G401 (cell line): Measurements from ENCODE around the gene HFM1. TPM values are rescaled to one million over a fixed set of nuclear protein-coding genes. Genes with fewer than 3 reads are reported as not detected.
"Not testable (repeated sequence)": the region's sequence is repeated elsewhere in the genome, so short reads cannot be mapped to it uniquely, and the experiment has no call there.

Source experiments
- DNase-seq: peaks from one replicate; pipeline ENCODE4 v3.0.0-alpha.2; 2015; ENCODE audit warnings: low spot score
- in situ Hi-C: cut with HindIII; loops from 2 replicates; pipeline ENCODE4 v1.10.0; 2016; ENCODE audit warnings: low sequenced_read_pairs, mixed read lengths
- total RNA-seq: library from RNA; depleted of rRNA; stranded (reverse); fragments of >200 nt; shearing (Covaris generic); gene quantifications from 2 replicates; pipeline ENCODE4 v1.2.3, GENCODE V29; 2014

HFM1 gene
- total RNA-seq, 1 experiment from 2014 or later, result 8.3 TPM

GRCh38 chr1:91374086-91374485 lies 30.6 kb downstream of the HFM1 start:
- no peak for DNase-seq
- in situ Hi-C loops, result no loop called here

DNA sequence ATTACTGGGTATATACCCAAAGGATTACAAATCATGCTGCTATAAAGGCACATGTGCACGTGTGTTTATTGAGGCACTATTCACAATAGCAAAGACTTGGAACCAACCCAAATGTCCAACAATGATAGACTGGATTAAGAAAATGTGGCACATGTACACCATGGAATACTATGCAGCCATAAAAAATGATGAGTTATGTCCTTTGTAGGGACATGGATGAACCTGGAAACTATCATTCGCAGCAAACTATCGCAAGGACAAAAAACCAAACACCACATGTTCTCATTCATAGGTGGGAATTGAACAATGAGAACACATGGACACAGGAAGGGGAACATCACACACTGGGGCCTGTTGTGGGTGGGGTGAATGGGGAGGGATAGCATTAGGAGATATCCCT lies 32.4 kb downstream of the HFM1 start:
- in situ Hi-C loops, DNase-seq: not testable (repeated sequence)

DNA sequence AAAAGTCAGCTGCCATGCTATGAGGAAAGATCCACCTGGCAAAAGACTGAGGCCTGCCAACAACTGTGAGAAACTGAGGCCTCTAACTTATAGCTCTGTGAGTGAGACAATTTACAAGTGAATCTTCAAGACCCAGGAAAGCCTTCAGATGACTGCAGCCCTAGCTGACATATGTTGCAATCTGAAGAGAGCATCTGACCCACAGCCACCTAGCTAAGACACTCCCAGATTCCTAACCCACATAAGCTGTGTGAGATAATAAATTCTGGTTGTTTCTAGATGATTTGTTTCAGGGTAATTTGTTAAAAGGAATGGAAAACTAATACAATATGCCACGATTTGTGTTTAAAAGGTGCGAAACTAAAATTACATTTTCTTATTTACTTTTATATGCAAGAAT lies 55.1 kb downstream of the HFM1 start:
- no peak for DNase-seq
- in situ Hi-C loops, result no loop called here

- in situ Hi-C loops, result no loop called here
- no peak for DNase-seq
These were observed 57.8 kb downstream of the HFM1 start for GRCh38 chr1:91346824-91347223.

DNA sequence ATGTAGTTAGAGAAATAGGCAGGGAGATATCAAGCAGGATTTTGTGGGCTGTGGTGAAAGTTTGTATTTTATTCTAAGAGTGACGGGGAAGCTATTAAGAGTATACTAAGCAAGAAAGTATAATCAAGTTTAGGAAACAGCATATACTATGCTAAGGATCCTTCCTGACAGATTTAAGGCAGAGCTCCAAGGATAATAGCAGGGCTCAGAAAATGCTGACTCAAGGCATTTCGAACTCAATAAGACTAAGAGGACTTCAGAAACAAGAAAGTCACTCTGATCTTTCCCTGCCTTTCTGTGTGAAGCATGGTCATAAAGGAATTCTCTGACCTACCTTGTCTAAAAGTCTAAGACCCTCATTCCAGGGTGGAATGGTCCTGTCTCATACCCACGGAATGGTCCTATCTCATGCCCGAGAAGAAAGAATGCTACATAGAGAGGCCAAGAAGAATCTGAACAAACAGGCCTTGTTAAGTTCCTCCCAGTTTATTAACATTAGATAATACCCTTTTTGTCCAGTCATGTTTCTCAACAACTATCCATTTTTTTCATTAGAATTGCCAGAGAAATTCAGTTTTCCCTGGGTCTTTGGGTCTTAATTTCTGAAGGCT lies 59.1 kb downstream of the HFM1 start:
- in situ Hi-C loops, result no loop called here
- DNase-seq, result no peak

DNA sequence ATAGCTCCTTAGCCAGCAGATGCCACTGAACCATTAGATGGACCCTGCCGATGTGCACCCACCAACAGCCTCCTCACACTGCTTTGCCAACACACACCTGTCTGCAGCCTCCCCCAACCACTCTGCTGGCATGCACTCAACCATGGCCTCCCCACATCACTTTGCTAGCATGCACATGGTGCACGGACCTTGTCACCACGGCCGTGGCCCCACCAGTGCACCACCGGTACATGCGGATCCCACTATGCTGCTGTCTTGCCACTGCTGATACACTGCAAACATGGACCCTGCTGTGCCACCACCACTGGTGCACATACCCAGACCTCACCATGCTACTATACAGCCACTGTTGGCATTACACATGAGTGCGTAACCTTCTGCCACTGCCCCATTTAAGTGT lies 66.1 kb downstream of the HFM1 start:
- in situ Hi-C loops, result no loop called here
- no peak for DNase-seq

DNA sequence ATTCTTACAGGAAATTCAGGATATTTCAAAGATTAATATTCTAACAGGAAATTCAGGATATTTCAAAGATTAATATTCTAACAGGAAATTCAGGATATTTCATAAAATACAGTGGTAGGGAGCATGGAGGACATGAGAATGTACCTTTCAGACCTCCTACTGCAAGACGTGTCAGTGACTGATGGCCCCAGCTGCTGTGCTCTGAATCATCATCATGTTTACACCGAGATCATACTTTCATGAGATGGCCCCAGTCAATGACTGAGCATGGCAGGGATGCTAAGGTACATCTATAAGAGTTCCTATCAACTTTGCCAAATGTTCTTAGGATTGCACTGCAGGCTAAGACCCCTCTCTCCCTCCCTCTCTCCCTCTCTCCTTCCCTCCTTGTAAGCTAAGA lies 69.0 kb downstream of the HFM1 start:
- in situ Hi-C loops, result no loop called here

DNA sequence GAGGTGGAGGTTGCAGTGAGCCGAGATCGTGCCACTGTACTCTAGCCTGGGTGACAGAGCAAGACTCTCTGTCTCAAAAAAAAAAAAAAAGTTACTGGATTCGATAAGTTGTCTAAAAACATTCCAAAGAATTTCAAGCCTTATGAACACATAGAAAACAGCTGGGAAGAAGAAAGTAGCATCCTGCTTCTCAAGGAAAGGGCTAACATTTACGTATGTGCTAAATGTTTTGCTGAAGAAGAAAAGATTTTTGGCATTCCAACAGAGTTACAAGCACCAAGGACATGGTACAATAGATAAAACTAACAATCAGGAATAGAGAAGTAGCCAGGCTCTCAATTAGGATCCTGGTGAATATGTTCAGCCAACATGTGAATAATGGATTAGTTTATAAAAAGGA lies 69.8 kb downstream of the HFM1 start:
- in situ Hi-C loops, result no loop called here
- no peak for DNase-seq

More for the DNA sequence above, 69.0 kb downstream of the HFM1 start:
- DNase-seq, result no peak

DNA sequence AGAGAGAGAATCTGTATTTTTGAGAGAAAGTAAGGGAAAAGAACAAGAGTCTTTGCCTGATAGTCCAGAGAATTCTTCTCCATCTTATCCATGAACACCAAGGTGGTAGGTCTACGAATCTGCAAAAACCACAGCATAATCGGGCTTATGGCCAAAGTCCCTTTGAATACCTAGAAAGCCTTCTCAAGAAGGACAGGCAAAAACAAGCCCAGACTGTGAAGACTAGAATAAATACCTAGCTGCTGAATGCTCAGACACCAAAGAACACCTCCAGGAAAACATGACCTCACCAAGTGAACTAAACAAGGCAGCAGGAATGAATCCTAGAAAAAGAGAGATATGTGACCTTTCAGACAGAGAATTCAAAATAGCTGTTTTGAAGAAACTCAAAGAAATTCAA lies 79.2 kb downstream of the HFM1 start:
- no peak for DNase-seq
- in situ Hi-C loops, result no loop called here

DNA sequence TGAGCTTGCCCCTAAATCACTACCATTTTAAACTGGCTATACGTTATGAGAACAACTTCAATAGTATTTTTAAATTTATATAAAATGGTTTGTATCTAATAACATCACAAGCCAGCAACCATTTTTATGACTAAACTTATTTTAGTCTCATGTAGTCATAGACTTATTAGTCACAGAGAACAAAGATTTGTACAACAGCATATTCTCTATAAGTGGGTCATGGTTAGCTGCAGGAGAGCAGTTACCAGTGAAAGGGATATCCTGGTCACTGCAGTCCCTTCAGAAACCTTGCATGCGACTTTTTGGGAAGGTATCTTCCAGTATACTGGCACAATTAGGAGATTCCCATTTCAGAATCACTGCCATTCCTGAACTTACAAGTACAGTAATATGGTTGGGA lies 90.0 kb downstream of the HFM1 start:
- in situ Hi-C loops, result no loop called here
- DNase-seq, result no peak

GRCh38 chr1:91311672-91312071 lies 93.0 kb downstream of the HFM1 start:
- in situ Hi-C loops, result no loop called here
- DNase-seq, result no peak

DNA sequence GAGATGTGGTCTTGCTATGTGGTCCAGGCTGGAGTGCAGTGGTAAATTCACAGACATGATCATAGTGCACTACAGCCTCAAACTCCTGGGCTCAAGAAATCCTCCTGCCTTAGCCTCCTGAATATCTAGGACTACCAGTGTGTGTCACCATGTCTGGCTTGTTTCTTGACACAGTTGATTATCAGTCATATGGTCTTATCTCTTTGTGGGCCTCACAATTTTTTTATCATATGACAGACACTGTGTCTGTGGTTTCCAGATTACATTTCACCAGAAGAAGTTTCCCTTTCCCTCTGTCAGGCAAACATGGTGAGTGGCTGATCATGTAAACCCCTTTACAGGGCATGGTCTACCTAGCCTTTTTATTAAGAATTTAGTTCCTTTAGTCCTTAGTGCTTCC lies 96.1 kb downstream of the HFM1 start:
- no peak for DNase-seq
- in situ Hi-C loops, result no loop called here

GRCh38 chr1:91307784-91308409 lies 96.7 kb downstream of the HFM1 start:
- in situ Hi-C loops, result no loop called here
- DNase-seq, result no peak

- in situ Hi-C loops, result no loop called here
- DNase-seq, result no peak
These were observed 101.5 kb downstream of the HFM1 start for GRCh38 chr1:91303165-91303564.

- DNase-seq, in situ Hi-C loops: not testable (repeated sequence)
These were observed 115.6 kb downstream of the HFM1 start for GRCh38 chr1:91288843-91289553.

DNA sequence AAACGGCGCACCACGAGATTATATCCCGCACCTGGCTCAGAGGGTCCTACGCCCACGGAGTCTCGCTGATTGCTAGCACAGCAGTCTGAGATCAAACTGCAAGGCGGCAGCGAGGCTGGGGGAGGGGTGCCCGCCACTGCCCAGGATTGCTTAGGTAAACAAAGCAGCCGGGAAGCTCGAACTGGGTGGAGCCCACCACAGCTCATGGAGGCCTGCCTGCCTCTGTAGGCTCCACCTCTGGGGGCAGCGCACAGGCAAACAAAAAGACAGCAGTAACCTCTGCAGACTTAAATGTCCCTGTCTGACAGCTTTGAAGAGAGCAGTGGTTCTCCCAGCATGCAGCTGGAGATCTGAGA lies 117.7 kb downstream of the HFM1 start:
- DNase-seq, in situ Hi-C loops: not testable (repeated sequence)

- in situ Hi-C loops, DNase-seq: not testable (repeated sequence)
These were observed 118.2 kb downstream of the HFM1 start for GRCh38 chr1:91286259-91286961.

GRCh38 chr1:91283421-91283726 lies 121.3 kb downstream of the HFM1 start:
- in situ Hi-C loops, result no loop called here
- no peak for DNase-seq

- in situ Hi-C loops, result no loop called here
These were observed 121.8 kb downstream of the HFM1 start for GRCh38 chr1:91282695-91283420.

DNA sequence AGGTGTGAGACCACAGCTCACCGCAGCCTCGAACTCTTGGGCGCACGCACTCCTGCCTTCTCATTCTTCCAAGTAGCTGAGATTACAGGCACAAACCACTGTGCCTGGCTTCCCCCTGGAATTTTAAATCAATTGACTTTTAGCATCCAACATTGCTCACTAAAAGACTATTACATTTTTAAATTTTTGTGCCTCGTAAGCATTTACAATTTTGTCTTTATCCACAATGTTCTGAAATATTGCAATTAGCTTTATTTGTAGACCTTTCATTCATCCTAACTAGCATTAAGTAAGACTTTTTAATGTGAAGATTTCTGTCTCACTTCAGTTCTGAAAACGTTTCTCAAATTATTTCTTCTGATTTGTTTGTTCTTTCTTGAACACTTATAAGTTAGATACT lies 122.9 kb downstream of the HFM1 start:
- no peak for DNase-seq
- in situ Hi-C loops, result no loop called here

More at GRCh38 chr1:91282695-91283420, 121.8 kb downstream of the HFM1 start:
- peak; percentile 78 for DNase-seq
